ENCODE results near the gene MYOM3. TPM values are rescaled to one million over a fixed set of nuclear protein-coding genes. Genes with fewer than 3 reads are reported as not detected.

Gene MYOM3
- total RNA-seq, 1 experiment from 2014 or later = 7.9 TPM

DNA sequence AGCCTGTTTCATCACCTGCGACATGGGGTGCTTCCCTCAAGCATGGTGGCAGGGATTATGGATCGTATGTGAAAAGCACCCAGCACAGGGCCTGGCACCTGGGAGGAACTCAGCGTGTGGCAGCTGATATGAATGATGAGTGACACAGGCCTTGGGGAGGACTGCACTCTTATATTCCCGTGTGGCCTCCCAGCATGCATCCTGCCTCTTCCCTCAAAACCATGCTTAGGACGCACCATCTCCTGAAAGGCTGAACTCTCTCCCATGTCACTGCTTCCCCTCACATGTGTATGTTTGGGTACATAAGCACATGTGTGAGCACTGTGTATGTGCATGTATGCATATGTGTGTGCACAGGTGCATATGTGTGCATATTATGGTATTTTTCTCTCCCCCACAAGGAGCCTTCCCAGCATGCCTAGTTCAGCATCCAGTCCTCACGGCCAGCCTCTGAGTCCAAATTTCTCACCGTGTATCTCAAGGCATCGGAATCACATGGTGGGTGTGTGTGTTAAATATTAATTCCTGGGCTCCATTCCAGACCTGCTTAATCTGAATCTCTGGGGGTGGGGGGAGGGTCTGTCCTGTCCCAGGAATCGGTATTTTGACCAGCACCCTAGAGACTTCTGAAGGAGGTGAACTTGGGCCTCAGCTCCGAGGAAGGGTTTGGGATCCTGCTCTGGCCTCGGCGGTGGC is 12.8 kb downstream of the MYOM3 start:
- Histone ChIP-seq H3K36me3 (ENCODE audit: control insufficient read depth in 1 of 2, insufficient read depth in 2 of 2, low read length in 2 of 2) (no peaks in the 10 kb centered on the region), H3K4me1 (ENCODE audit: control insufficient read depth in 1 of 2, insufficient read depth in 2 of 2, low read length in 2 of 2) (no peaks in the 10 kb centered on the region), H3K27me3 (ENCODE audit: insufficient read depth, low read length) (no peaks in the 10 kb centered on the region), H3K4me3 (replicated peaks in 1 of 2; ENCODE audit: low read depth in 1 of 2, low read length in 2 of 2) (no peak overlapping the region), H3K4me2 (ENCODE audit: low read length) (no peak overlapping the region), H3K9me2 (ENCODE audit: insufficient read depth) (no peaks in the 10 kb centered on the region), H3K79me2 (ENCODE audit: insufficient read depth, low read length) (no peaks in the 10 kb centered on the region), H3K27ac (ENCODE audit: low read depth, low read length) (no peak overlapping the region), H3K9me3 (ENCODE audit: control insufficient read depth in 1 of 2, insufficient read depth in 1 of 2, low read depth in 1 of 2, low read length in 2 of 2) (no peaks in the 10 kb centered on the region), H2AFZ (ENCODE audit: low read depth, low read length, poor library complexity, severe bottlenecking) (no peak overlapping the region), H3K9ac (ENCODE audit: low read length) (no peak overlapping the region), H4K20me1 (ENCODE audit: insufficient read depth) (no peaks in the 10 kb centered on the region)
- RAD21 ChIA-PET (ENCODE audit: low non-redundant PET in 1 of 2, low total read pairs in 2 of 2, uncharacterized antibody in 2 of 2, unreplicated experiment in 2 of 2) = no interaction called here
- ATAC-seq (no peak), DNase-seq (ENCODE audit: low read depth, low spot score) (no peak)
- intact Hi-C loops (cut with micrococcal nuclease) = no loop called here
- CTCF ChIA-PET = no interaction called here
- POLR2A ChIA-PET = no interaction called here
- no TSS peak for BruUV-seq (replicated peaks)
- TF ChIP-seq ELF1 (IDR thresholded peaks at IDR 0.05; ENCODE audit: borderline replicate concordance, low read depth) (no peak), EZH2 (IDR thresholded peaks at IDR 0.05) (no peak), TCF7L2 (IDR thresholded peaks at IDR 0.05; ENCODE audit: borderline replicate concordance, extremely low read depth, insufficient read depth, insufficient read length) (no peak), EZH2phosphoT487 (IDR thresholded peaks at IDR 0.05; ENCODE audit: borderline replicate concordance) (no peak), POLR2AphosphoS5 (IDR thresholded peaks at IDR 0.05; ENCODE audit: low read depth, low read length) (no peak), ZFX (IDR thresholded peaks at IDR 0.05) (no peak), CBX3 (IDR thresholded peaks at IDR 0.05; ENCODE audit: low read depth) (no peak), CEBPB (IDR thresholded peaks at IDR 0.05; ENCODE audit: low read depth) (no peak), POLR2A (IDR thresholded peaks at IDR 0.05; ENCODE audit: borderline replicate concordance, extremely low read depth, insufficient read depth, insufficient read length) (no peak), ZNF274 (IDR thresholded peaks at IDR 0.05; ENCODE audit: low read depth, low read length) (no peak), EGR1 (IDR thresholded peaks at IDR 0.05; ENCODE audit: low read depth) (no peak)
- TF ChIP-seq, protein P1, sequence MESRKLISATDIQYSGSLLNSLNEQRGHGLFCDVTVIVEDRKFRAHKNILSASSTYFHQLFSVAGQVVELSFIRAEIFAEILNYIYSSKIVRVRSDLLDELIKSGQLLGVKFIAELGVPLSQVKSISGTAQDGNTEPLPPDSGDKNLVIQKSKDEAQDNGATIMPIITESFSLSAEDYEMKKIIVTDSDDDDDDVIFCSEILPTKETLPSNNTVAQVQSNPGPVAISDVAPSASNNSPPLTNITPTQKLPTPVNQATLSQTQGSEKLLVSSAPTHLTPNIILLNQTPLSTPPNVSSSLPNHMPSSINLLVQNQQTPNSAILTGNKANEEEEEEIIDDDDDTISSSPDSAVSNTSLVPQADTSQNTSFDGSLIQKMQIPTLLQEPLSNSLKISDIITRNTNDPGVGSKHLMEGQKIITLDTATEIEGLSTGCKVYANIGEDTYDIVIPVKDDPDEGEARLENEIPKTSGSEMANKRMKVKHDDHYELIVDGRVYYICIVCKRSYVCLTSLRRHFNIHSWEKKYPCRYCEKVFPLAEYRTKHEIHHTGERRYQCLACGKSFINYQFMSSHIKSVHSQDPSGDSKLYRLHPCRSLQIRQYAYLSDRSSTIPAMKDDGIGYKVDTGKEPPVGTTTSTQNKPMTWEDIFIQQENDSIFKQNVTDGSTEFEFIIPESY (IDR thresholded peaks at IDR 0.05; ENCODE audit: extremely low read depth, insufficient replicate concordance, low read length) = no peak
- TF ChIP-seq, protein P2, sequence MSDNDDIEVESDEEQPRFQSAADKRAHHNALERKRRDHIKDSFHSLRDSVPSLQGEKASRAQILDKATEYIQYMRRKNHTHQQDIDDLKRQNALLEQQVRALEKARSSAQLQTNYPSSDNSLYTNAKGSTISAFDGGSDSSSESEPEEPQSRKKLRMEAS (IDR thresholded peaks at IDR 0.05) = no peak
